Measurements from ENCODE around the gene SUDS3. TPM values are rescaled to one million over a fixed set of nuclear protein-coding genes. Genes with fewer than 3 reads are reported as not detected.

Gene SUDS3
- total and polyA plus RNA-seq, 10 of the 15 experiments (the other 5 are each of a cell fraction or from before 2014, with no cell fraction given) = 5.2 to 42.8 (median 21.7) TPM

- CTCF ChIA-PET = no interaction called here
- 85% methylated on average over 1 of the region's 1 CpG for WGBS (ENCODE audit: insufficient coverage, insufficient replicate concordance, low lambda C conversion rate, missing lambda C conversion rate)
- Histone ChIP-seq H4K20me1 (ENCODE audit: control insufficient read depth, insufficient read depth) (no peaks in the 10 kb centered on the region), H3K79me2 (ENCODE audit: control insufficient read depth, insufficient read depth, low read length) (no peaks in the 10 kb centered on the region), H3K9ac (ENCODE audit: control insufficient read depth, insufficient read depth, low read length) (no peak overlapping the region), H3K4me1 (ENCODE audit: control insufficient read depth, insufficient read depth, low read length) (no peaks in the 10 kb centered on the region), H3K4me2 (ENCODE audit: control insufficient read depth, insufficient read depth) (no peak overlapping the region), H3K9me3 (replicated peaks; ENCODE audit: control insufficient read depth, insufficient read depth, low read length) (no peaks in the 10 kb centered on the region), H2AFZ (ENCODE audit: control insufficient read depth, low read depth, low read length) (no peak overlapping the region), H3K27me3 (replicated peaks in 1 of 2; ENCODE audit: control insufficient read depth in 2 of 2, insufficient read depth in 2 of 2, low read length in 1 of 2) (no peaks in the 10 kb centered on the region), H3K27ac (ENCODE audit: control insufficient read depth, insufficient read depth) (no peak overlapping the region), H3K4me3 (no peak overlapping the region), H3K36me3 (ENCODE audit: control insufficient read depth in 2 of 2, insufficient read depth in 2 of 2, low read length in 1 of 2) (no peaks in the 10 kb centered on the region)
- ATAC-seq (no peak), FAIRE-seq (no peak), DNase-seq (ENCODE audit: low read depth, low spot score) (no peak)
- BruUV-seq (replicated peaks) = no TSS peak
- RAD21 ChIA-PET (ENCODE audit: unreplicated experiment) = no interaction called here
- SMC1A ChIA-PET (ENCODE audit: uncharacterized antibody, unreplicated experiment) = no interaction called here
- in situ Hi-C loops (cut with MboI) (no loop called here), intact Hi-C loops (cut with micrococcal nuclease; ENCODE audit: unreplicated experiment) (no loop called here)
- POLR2A ChIA-PET = interaction anchor here (0.6 kb wide), 1 partner anchor 63 kb away, joined by 3 read pairs; no protein-coding TSS in a partner anchor
- no peak for TF ChIP-seq BCL3 (IDR thresholded peaks at IDR 0.05; ENCODE audit: borderline replicate concordance, insufficient read depth, low read depth, low read length, poor library complexity, severe bottlenecking)
- TF ChIP-seq RFX5 (IDR thresholded peaks at IDR 0.05; ENCODE audit: low read depth, low read length) = no peak
- TF ChIP-seq NKRF (conservative IDR thresholded peaks at IDR 0.05) = no peak
- no peak for TF ChIP-seq CUX1 (IDR thresholded peaks at IDR 0.05; ENCODE audit: insufficient replicate concordance, low read depth, low read length)
- no peak for TF ChIP-seq HCFC1 (IDR thresholded peaks at IDR 0.05; ENCODE audit: low read length)
- no peak for TF ChIP-seq RB1 (IDR thresholded peaks at IDR 0.05; ENCODE audit: borderline replicate concordance)
- TF ChIP-seq MEF2B (IDR thresholded peaks at IDR 0.05; ENCODE audit: partially characterized antibody, poor library complexity, severe bottlenecking) = no peak
- TF ChIP-seq BCL11A (IDR thresholded peaks at IDR 0.05; ENCODE audit: low read depth, low read length) = no peak
- TF ChIP-seq ELK1 (IDR thresholded peaks at IDR 0.05; ENCODE audit: low read depth, low read length) = no peak
- no peak for TF ChIP-seq POLR2AphosphoS5 (IDR thresholded peaks at IDR 0.05; ENCODE audit: low read length)
- TF ChIP-seq TCF7 (IDR thresholded peaks at IDR 0.05; ENCODE audit: borderline replicate concordance) = no peak
- TF ChIP-seq GABPA (IDR thresholded peaks at IDR 0.05; ENCODE audit: low read depth) = no peak
- TF ChIP-seq POLR2AphosphoS2 (IDR thresholded peaks at IDR 0.05; ENCODE audit: low read depth, low read length) = no peak
- no peak for TF ChIP-seq POU2F2 (IDR thresholded peaks at IDR 0.05; ENCODE audit: borderline replicate concordance, low read depth, low read length)
These were observed 89.4 kb downstream of the SUDS3 start for GRCh38 chr12:118465706-118466105.
